ENCODE measurements around the gene RNF10.

DNA sequence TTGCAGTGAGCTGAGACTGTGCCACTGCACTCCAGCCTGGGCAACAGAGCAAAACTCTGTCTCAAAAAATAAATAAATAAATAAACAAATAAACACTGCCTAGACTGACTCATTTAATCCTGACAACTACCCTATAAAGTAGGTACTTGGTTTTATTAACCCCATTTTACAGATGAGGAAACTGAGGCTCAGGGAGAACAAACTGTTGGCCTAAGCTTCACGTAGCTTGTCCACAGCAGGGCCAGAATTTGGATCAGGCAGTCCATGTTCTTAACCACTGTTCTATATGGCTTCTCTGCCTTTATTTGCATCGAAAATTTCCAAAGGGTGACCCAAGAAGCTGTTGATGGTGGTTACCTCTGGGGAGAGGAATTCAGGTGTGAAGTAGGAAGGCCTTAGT lies 52.7 kb downstream of the RNF10 start:
- TF ChIP-seq CTCF (IDR thresholded peaks at IDR 0.05), result no peak
- no peak for TF ChIP-seq POLR2A (IDR thresholded peaks at IDR 0.05; ENCODE audit: low read depth)
- TF ChIP-seq POLR2AphosphoS5 (IDR thresholded peaks at IDR 0.05), result no peak

Data from esophagus muscularis mucosa (tissue), 3 donors.